ENCODE measurements around the gene PSMA3. TPM values are rescaled to one million over a fixed set of nuclear protein-coding genes. Genes with fewer than 3 reads are reported as not detected.
A peak's percentile ranks its signal among the peaks of the same experiment; 100 is the strongest.

The PSMA3 gene
- total and polyA plus RNA-seq, 2 of the 8 experiments (the other 6 are each of a cell fraction or from before 2014, with no cell fraction given), result 285 to 507 TPM

GRCh38 chr14:58200846-58201245 lies 43.8 kb upstream of the PSMA3 start:
- no peak for FAIRE-seq
- TF ChIP-seq CEBPB (IDR thresholded peaks at IDR 0.05; ENCODE audit: low read depth, low read length), result no peak
- no peak for TF ChIP-seq SAP30 (IDR thresholded peaks at IDR 0.05; ENCODE audit: insufficient read depth, insufficient replicate concordance, low read length)

More at GRCh38 chr14:58200846-58201245, 43.8 kb upstream of the PSMA3 start:
- Histone ChIP-seq H3K9ac (replicated peaks in 1 of 4; ENCODE audit: extremely low read depth in 1 of 4, low read depth in 3 of 4, low read length in 3 of 4) (peak overlapping the region in 3 of 4 experiments; percentile 65 to 86 (median 82); a peak in 4 of 7 replicates), H3K4ac (replicated peaks; ENCODE audit: insufficient read length, low read depth, low read length) (no peak overlapping the region), H3K27me3 (replicated peaks in 1 of 4; ENCODE audit: control insufficient read depth in 3 of 4, extremely low read depth in 1 of 4, insufficient read depth in 3 of 4, low read length in 3 of 4) (no peaks in the 10 kb centered on the region), H4K5ac (ENCODE audit: insufficient read length, low read depth, low read length) (no peak overlapping the region), H3K23ac (ENCODE audit: insufficient read length) (no peak overlapping the region), H2BK20ac (ENCODE audit: low read length) (no peak overlapping the region), H2BK12ac (ENCODE audit: low read depth, low read length) (no peak overlapping the region), H4K91ac (replicated peaks; ENCODE audit: insufficient read length, low read length) (no peak overlapping the region), H3K79me2 (ENCODE audit: control insufficient read depth in 1 of 2, insufficient read depth in 2 of 2, low read length in 2 of 2) (peaks cover 0 to 18% of the 10 kb centered on the region in 2 experiments; a peak in 3 of 4 replicates), H2BK15ac (ENCODE audit: low read length) (no peak overlapping the region), H3K27ac (ENCODE audit: low read depth, low read length) (no peak overlapping the region), H3K23me2 (ENCODE audit: low read depth, low read length) (no peaks in the 10 kb centered on the region), H3K9me3 (ENCODE audit: insufficient read depth in 2 of 2, low read depth in 1 of 2, low read length in 1 of 2) (no peaks in the 10 kb centered on the region), H3K4me2 (ENCODE audit: insufficient read depth in 1 of 2, low read depth in 2 of 2, low read length in 2 of 2) (peak overlapping the region; percentile 78 to 83), H3K18ac (ENCODE audit: extremely low read depth, low read length) (no peak overlapping the region), H2BK120ac (replicated peaks; ENCODE audit: low read depth, low read length) (no peak overlapping the region), H3K36me3 (ENCODE audit: control insufficient read depth in 2 of 4, insufficient read depth in 4 of 4, low read length in 3 of 4) (peaks cover 0 to 4% (median 0%) of the 10 kb centered on the region in 4 experiments; a peak in 2 of 8 replicates), H3K14ac (ENCODE audit: insufficient read length) (no peak overlapping the region), H3K4me3 (ENCODE audit: extremely low read depth in 1 of 4, insufficient read depth in 2 of 4, low read depth in 3 of 4, low read length in 4 of 4) (peak overlapping the region; percentile 86 to 97 (median 94)), H3K79me1 (ENCODE audit: low read depth, low read length) (no peaks in the 10 kb centered on the region), H2AK5ac (ENCODE audit: low read depth, low read length) (no peak overlapping the region), H3K56ac (replicated peaks; ENCODE audit: insufficient read length, low read depth, low read length) (no peak overlapping the region), H4K8ac (ENCODE audit: extremely low read depth, insufficient read depth, low read length) (no peak overlapping the region), H3K4me1 (replicated peaks in 1 of 4; ENCODE audit: control insufficient read depth in 3 of 4, insufficient read depth in 4 of 4, low read length in 3 of 4) (no peaks in the 10 kb centered on the region), H4K20me1 (replicated peaks in 1 of 2; ENCODE audit: control insufficient read depth in 1 of 2, insufficient read depth in 2 of 2, low read length in 2 of 2) (no peaks in the 10 kb centered on the region), H2BK5ac (ENCODE audit: low read depth, low read length) (no peak overlapping the region), H2AFZ (ENCODE audit: low read length) (peak overlapping the region; percentile 65; the same call in 1 of the 2 replicates)
- POLR2A ChIA-PET (ENCODE audit: partially characterized antibody), result interaction anchor here (1.0 to 1.7 kb wide), 4 partner anchors 22 to 98 kb away, joined by 3 to 9 read pairs (median 5); partner anchors contain the start of genes ARID4A and PSMA3
- CTCF ChIA-PET (ENCODE audit: partially characterized antibody), result interaction anchor here (1.5 kb wide), 1 partner anchor 95 kb away, joined by 4 read pairs; no protein-coding TSS in a partner anchor
- 57% methylated on average over 2 of the region's 2 CpGs; no CpG with 5 or more reads in 1 of the 2 experiments for WGBS, 2 experiments (ENCODE audit: extremely low coverage in 1 of 2, insufficient coverage in 1 of 2, insufficient read length in 1 of 2, insufficient replicate concordance in 2 of 2, low coverage in 1 of 2, low lambda C conversion rate in 2 of 2, missing lambda C conversion rate in 1 of 2)
- no peak for DNase-seq (ENCODE audit: low read depth in 1 of 2, low spot score in 2 of 2)
